SJCRH30 (cell line): ENCODE results near the gene DAPK3. TPM values are rescaled to one million over a fixed set of nuclear protein-coding genes. Genes with fewer than 3 reads are reported as not detected.
"Not testable (repeated sequence)": the region's sequence is repeated elsewhere in the genome, so short reads cannot be mapped to it uniquely, and the experiment has no call there.

Experiments used
- DNase-seq, 2 experiments: peaks; one replicate each; pipeline ENCODE4 v3.0.0-alpha.2; 2015 to 2020
- H3K27ac ChIP-seq: fragments of 250-450 bp; sonication (Bioruptor Pico); 2 replicates; pipeline ENCODE4 v1.5.1; 2020; ENCODE audit warnings: mild to moderate bottlenecking, moderate library complexity
- H3K27me3 ChIP-seq: fragments of 250-450 bp; sonication (Bioruptor Pico); 2 replicates; pipeline ENCODE4 v1.5.1; 2020; ENCODE audit warnings: mild to moderate bottlenecking, moderate library complexity
- H3K36me3 ChIP-seq: fragments of 250-450 bp; sonication (Bioruptor Pico); 2 replicates; pipeline ENCODE4 v1.5.1; 2020; ENCODE audit warnings: mild to moderate bottlenecking, moderate library complexity
- H3K4me1 ChIP-seq: fragments of 250-450 bp; sonication (Bioruptor Pico); 2 replicates; pipeline ENCODE4 v1.5.1; 2020; ENCODE audit warnings: mild to moderate bottlenecking, moderate library complexity
- H3K4me3 ChIP-seq: fragments of 250-450 bp; sonication (Bioruptor Pico); 2 replicates; pipeline ENCODE4 v1.5.1; 2020; ENCODE audit warnings: mild to moderate bottlenecking, moderate library complexity
- H3K9me3 ChIP-seq: fragments of 250-450 bp; sonication (Bioruptor Pico); replicated peaks from 2 replicates; pipeline ENCODE4 v1.5.1; 2020; ENCODE audit warnings: mild to moderate bottlenecking, moderate library complexity
- total RNA-seq: library from RNA; depleted of rRNA; stranded (reverse); fragments of >200 nt; shearing (Covaris generic); gene quantifications from 2 replicates; pipeline ENCODE4 v1.2.3, GENCODE V29; 2014; rRNA removed

Gene DAPK3
- total RNA-seq, 1 experiment from 2014 or later = 39.1 TPM

DNA sequence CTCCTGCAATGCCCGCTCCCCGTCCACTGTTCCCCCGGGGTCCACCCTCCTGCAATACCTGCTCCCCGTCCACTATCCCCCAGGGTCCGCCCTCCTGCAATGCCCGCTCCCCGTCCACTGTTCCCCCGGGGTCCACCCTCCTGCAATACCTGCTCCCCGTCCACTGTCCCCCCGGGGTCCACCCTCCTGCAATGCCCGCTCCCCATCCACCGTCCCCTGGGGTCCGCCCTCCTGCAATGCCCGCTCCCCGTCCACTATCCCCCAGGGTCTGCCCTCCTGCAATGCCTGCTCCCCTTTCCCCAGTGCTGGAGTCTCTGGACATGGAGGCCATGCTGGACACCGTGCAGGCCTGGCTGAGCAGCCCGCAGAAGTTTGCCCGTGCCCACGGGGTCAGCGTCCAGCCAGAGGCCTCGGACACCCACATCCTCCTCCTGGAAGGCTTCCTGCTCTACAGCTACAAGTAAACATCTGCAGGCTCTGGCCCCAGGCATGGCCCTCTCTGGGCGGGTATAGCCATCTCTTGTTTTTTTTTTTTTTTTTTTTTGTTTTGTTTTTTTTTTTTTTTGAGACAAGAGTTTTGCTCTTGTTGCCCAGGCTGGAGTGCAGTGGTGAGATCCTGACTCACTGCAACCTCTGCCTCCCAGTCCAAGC is 32.5 kb downstream of the DAPK3 start:
- H3K27me3 ChIP-seq = not testable (repeated sequence)

DNA sequence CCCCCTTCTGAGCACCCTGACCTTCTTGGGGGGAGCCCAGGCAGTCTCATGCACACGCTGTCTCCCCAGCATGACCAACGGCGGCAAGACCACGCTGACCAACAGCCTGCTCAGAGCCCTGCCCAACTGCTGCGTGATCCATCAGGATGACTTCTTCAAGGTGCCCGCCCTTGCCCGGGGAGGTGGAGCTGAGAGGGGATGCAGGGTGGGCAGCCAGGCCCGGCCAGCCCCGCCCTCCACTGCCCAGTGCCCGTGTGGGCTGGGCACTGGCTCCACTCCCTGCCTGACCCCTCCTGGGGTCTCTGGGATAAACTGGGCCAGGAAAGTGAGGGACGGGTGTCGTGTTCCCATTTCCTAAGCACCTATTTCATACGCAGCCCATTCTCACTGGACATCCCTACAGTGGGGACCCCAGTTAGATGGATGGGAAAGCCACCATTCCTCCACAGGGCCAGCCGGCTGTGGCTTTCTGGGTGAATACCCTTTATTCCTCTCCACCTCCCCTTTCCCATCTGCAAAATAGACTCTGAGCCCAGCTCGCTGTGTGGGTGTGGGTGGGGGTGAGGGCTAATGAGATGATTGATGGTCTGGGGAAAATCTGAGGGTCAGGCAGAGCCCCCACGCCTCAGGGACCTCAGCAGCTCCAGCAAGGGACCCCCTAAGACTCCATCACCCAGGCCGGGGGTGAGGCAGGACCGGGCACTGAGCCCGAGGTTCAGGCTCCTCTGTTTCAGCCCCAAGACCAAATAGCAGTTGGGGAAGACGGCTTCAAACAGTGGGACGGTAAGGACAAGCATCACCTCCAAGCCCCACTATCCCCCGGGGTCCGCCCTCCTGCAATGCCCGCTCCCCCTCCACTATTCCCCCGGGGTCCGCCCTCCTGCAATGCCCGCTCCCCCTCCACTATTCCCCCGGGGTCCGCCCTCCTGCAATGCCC is 34.1 kb downstream of the DAPK3 start:
- no peak overlapping the region for H3K27ac ChIP-seq
- peaks cover 5% of the 10 kb centered on the region for H3K4me1 ChIP-seq
- DNase-seq = no peak
- no peaks in the 10 kb centered on the region for H3K36me3 ChIP-seq
- no peak overlapping the region for H3K4me3 ChIP-seq
- H3K9me3 ChIP-seq = no peaks in the 10 kb centered on the region
- no peaks in the 10 kb centered on the region for H3K27me3 ChIP-seq

More for the DNA sequence above, 32.5 kb downstream of the DAPK3 start:
- not testable (repeated sequence) for H3K36me3 ChIP-seq, H3K27ac ChIP-seq, DNase-seq, H3K4me1 ChIP-seq, H3K4me3 ChIP-seq, H3K9me3 ChIP-seq

DNA sequence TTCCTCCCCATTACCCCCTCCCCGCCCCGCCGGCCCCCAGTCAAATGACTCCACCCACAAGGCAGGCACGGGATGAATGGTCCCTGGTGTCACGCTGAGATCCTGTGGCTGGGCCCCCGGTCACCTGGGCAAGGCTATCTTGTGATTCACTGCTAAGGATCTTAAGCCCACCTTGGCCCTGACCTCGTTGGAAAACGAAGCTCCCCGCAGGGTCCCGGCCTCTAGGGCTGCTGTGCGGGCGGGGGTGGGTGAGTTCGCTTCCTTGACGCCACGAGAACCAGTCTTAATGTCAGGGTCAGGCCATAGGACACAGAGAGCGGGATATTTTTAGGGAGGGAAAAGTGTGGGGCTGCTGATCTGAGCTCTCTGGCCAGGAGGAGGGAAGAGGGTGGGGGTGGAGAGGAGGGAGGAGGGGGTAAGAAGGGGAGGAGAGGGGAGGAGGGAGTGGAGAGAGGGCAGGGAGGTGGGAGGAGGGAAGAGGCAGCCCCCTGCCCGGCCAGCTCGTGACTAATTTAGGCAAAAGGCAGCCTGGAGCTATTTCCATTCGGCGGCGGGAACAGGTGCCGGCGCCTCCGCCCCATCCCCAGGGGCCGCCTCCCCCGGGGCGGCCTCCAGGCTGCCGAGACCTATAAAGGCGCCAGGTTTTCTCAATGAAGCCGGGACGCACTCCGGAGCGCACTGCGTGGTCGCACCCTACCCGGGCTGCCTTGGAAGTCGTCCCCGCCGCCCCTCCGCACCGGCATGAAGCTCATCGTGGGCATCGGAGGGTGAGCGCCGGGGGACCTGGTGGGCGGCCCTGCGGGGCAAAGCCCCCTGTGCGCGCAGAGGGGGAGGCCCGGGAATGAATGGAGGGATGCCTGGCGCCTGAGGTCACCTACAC is 37.7 kb downstream of the DAPK3 start, which contains the start of gene NMRK2:
Gene NMRK2 (plus strand): TSS at position 139 of the 880 bp plus-strand sequence. CDS start 603 bp downstream, at position 742.
- Histone ChIP-seq H3K9me3 (no peaks in the 10 kb centered on the region), H3K27ac (no peak within 1 kb of the TSS), H3K4me1 (peaks cover 5% of the 10 kb centered on the region)

DNA sequence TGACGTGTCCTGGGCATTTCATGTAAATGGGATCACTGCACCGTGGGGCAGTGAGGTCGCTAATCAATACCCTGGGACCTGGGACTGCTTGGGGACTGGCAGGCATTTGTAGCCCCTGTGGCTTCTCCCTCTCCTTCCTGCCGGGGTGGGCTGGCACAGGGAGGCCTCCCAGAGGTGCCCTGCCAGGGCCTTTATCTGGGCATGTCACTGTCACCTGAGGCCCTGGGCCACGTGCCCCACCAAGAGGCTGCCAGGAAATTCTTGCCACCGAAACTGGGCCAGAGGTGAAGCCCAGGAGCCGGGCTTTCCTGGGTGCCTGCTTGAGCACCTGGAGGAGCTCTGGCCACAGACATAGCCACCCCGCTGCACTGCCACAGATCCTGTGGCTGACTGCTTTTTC is 39.9 kb downstream of the DAPK3 start:
- Histone ChIP-seq H3K4me1 (peaks cover 5% of the 10 kb centered on the region), H3K27ac (no peak overlapping the region), H3K27me3 (no peaks in the 10 kb centered on the region), H3K9me3 (no peaks in the 10 kb centered on the region), H3K36me3 (no peaks in the 10 kb centered on the region), H3K4me3 (no peak overlapping the region)
- no peak for DNase-seq

More for the DNA sequence above, 37.7 kb downstream of the DAPK3 start, which contains the start of gene NMRK2:
- Histone ChIP-seq H3K27me3 (no peaks in the 10 kb centered on the region), H3K36me3 (no peaks in the 10 kb centered on the region), H3K4me3 (peak within 1 kb of the TSS; percentile 32)
- peak; percentile 66 to 68 for DNase-seq

DNA sequence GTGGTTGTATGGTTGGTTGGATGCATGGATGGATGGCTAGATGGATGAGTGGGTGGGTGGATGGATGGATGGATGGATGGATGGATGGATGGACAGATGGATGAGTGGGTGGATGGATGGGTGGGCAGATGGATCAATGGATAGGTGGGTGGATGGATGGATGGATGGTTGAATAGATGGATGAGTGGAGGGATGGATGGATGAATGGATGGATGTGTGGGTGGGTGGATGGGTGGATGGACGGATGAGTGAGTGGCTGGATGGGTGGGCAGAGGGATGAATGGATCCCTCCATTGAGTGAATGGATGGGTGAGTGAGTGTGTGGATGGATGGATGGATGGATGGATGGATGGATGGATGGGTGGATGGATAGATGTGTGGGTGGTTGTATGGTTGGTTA is 47.0 kb downstream of the DAPK3 start:
- DNase-seq = no peak
- H3K4me1 ChIP-seq = no peaks in the 10 kb centered on the region
- H3K27me3 ChIP-seq = no peaks in the 10 kb centered on the region
- no peaks in the 10 kb centered on the region for H3K36me3 ChIP-seq
- no peaks in the 10 kb centered on the region; the same call in 1 of the 2 replicates for H3K9me3 ChIP-seq
- H3K4me3 ChIP-seq = no peak overlapping the region
- no peak overlapping the region for H3K27ac ChIP-seq

DNA sequence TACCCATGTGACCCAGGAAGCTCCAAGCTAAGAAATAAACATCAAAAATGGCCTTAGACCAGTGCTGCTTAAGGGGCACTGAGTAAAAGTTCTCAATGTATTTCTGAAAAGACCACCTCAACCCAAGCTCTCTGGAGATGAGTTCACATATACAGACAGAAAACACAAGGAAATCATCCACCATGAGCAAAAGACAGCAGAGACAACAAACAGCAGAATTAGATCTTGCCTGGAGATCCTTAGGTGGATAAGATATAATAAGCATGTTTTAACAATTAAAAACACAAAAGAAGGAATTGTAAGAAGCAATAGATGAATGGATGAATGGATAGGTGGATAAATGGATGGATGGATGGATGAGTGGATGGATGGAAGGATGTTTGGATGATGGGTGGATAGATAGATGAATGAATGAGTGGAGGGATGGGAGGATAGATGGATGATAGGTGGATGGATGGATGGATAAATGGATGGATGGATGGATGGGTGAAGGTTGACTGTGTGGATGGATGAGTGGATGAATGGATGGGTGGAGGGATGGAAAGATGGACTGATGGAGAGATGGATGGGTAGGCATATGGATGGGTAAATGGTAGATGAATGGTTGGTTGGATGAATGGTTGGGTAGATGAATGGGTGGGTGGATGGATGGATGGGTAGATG is 47.7 kb downstream of the DAPK3 start:
- Histone ChIP-seq H3K4me3 (no peak overlapping the region), H3K27me3 (no peaks in the 10 kb centered on the region), H3K9me3 (no peaks in the 10 kb centered on the region; the same call in 1 of the 2 replicates), H3K36me3 (no peaks in the 10 kb centered on the region), H3K27ac (no peak overlapping the region), H3K4me1 (no peaks in the 10 kb centered on the region)
- no peak for DNase-seq

DNA sequence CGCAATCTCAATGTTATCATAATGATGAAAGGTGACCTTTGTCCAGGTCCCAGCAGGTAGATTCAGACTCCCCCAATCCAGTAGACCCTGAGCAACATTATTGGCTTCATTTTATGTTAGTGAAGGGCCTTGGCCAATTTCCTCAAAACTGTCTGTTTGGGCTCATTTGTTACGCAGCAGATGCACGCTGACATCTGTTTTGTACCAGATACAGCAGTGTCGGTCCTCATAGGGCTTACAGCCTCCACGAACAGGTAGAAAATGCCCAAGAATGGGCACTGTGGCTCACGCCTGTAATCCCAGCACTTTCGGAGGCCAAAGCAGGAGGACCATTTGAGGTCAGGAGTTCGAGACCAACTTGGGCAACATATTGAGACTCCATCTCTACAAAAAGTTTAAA is 51.1 kb downstream of the DAPK3 start:
- no peak for DNase-seq
- no peaks in the 10 kb centered on the region for H3K27me3 ChIP-seq
- no peak overlapping the region for H3K27ac ChIP-seq
- no peaks in the 10 kb centered on the region; the same call in 1 of the 2 replicates for H3K9me3 ChIP-seq
- H3K36me3 ChIP-seq = no peaks in the 10 kb centered on the region
- no peak overlapping the region for H3K4me3 ChIP-seq
- H3K4me1 ChIP-seq = no peaks in the 10 kb centered on the region

DNA sequence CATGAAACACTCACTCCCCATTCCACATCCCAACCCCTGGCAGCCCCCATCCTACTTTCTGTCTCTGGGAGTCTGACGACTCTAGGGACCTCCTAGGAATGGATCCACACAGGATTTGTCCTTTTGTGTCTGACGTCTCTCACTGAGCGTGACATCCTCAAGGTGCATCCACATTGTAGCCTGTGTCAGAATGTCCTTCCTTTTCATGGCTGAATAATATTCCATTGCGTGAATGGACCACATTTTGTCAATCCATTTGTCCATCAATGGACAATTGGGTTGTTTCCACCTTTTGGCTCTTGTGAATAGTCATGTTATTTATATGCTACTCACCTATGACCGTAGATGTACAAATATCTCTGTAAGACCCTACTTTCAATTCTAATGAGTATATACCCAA is 54.9 kb downstream of the DAPK3 start:
- Histone ChIP-seq H3K4me3 (no peak overlapping the region), H3K4me1 (no peaks in the 10 kb centered on the region), H3K27me3 (no peaks in the 10 kb centered on the region), H3K9me3 (no peaks in the 10 kb centered on the region; the same call in 1 of the 2 replicates), H3K27ac (no peak overlapping the region), H3K36me3 (no peaks in the 10 kb centered on the region)
- DNase-seq = no peak

DNA sequence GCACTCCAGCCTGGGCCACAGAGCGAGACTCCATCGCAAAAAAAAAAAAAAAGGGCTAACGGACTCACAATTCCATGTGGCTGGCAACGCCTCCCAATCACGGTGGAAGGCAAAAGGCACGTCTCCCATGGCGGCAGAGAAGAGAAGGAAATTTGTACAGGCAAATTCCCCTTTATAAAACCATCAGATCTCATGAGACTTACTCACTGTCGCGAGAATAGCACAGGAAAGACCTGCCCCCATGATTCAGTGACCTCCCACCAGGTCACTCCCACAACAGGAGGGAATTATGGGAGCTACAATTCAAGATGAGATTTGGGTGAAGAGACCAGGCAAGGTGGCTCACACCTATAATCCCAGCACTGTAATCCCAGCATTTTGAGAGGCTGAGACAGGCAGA is 56.7 kb downstream of the DAPK3 start:
- Histone ChIP-seq H3K4me1 (no peaks in the 10 kb centered on the region), H3K27me3 (no peaks in the 10 kb centered on the region), H3K9me3 (no peaks in the 10 kb centered on the region), H3K27ac (no peak overlapping the region), H3K36me3 (no peaks in the 10 kb centered on the region), H3K4me3 (no peak overlapping the region)
- DNase-seq = no peak

DNA sequence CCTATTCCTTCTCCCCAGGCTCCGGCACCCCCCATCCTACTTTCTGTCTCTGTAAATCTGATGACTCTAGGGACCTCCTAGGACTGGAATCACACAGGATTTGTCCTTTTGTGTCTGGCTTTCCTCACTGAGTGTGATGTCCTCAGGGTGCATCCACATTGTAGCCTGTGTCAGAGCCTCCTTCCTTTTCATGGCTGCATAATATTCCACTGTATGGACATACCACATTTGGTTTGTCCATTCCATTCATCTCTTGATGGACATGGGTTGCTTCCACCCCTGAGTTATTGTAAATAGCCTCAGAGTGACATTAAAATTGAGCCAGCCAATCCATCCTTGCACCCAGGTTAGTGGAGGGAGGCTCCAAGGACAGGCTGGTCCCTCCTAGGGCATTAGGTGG is 60.8 kb downstream of the DAPK3 start:
- H3K4me3 ChIP-seq = no peak overlapping the region
- H3K9me3 ChIP-seq = no peaks in the 10 kb centered on the region
- no peak for DNase-seq
- no peaks in the 10 kb centered on the region for H3K36me3 ChIP-seq
- no peaks in the 10 kb centered on the region for H3K27me3 ChIP-seq
- no peak overlapping the region for H3K27ac ChIP-seq
- no peaks in the 10 kb centered on the region for H3K4me1 ChIP-seq

Other genes starting within 250 kb of the DAPK3 start
- 15.0 and 15.2 TPM in 2 replicates for gene APBA3, start 209.4 kb downstream of the DAPK3 start, total RNA-seq
- gene MRPL54, start 208.4 kb downstream of the DAPK3 start, total RNA-seq = 23.9 and 29.4 TPM in 2 replicates
- gene RAX2, start 198.9 kb downstream of the DAPK3 start, total RNA-seq = not detected in 2 replicates
- gene MATK, start 184.7 kb downstream of the DAPK3 start, total RNA-seq = not detected in 2 replicates
- not detected in 2 replicates for gene ZFR2, start 102.1 kb downstream of the DAPK3 start, total RNA-seq
- gene ATCAY, start 90.4 kb downstream of the DAPK3 start, total RNA-seq = not detected in 2 replicates
- gene NMRK2, start 38.0 kb downstream of the DAPK3 start, total RNA-seq = 0.79 and 1.1 TPM in 2 replicates
- 1,658 and 1,674 TPM in 2 replicates for gene EEF2, start 14.4 kb upstream of the DAPK3 start, total RNA-seq
- 32.8 and 35.1 TPM in 2 replicates for gene PIAS4, start 36.6 kb upstream of the DAPK3 start, total RNA-seq
- gene ZBTB7A, start 95.8 kb upstream of the DAPK3 start, total RNA-seq = 8.2 and 8.6 TPM in 2 replicates
- gene MAP2K2, start 153.0 kb upstream of the DAPK3 start, total RNA-seq = 118 and 122 TPM in 2 replicates
- gene CREB3L3, start 182.5 kb upstream of the DAPK3 start, total RNA-seq = not detected in 2 replicates
- 11.3 and 14.0 TPM in 2 replicates for gene SIRT6, start 211.5 kb upstream of the DAPK3 start, total RNA-seq
- gene ANKRD24, start 211.6 kb upstream of the DAPK3 start, total RNA-seq = 0.05 and 0.45 TPM in 2 replicates